Esophagus (tissue), 2 donors: ENCODE measurements around the gene HLCS. TPM values are rescaled to one million over a fixed set of nuclear protein-coding genes. Genes with fewer than 3 reads are reported as not detected.

Source experiments
- H3K27ac ChIP-seq, 2 donors: one replicate each; pipeline ENCODE4 v1.5.1; 2013; ENCODE audit warnings: low read depth in 2 of 2, mild to moderate bottlenecking in 2 of 2, inconsistent platforms in 1 of 2, low read length in 1 of 2, moderate library complexity in 1 of 2
- H3K27me3 ChIP-seq, 2 donors: one replicate each; pipeline ENCODE4 v1.6.1; 2013; ENCODE audit warnings: low read length in 2 of 2, control low read depth in 1 of 2, mild to moderate bottlenecking in 1 of 2; ENCODE audit not compliant: insufficient read depth in 2 of 2, control insufficient read depth in 1 of 2
- H3K36me3 ChIP-seq, 2 donors: one replicate each; pipeline ENCODE4 v1.6.1; 2013; ENCODE audit warnings: low read length in 1 of 2; ENCODE audit not compliant: control insufficient read depth in 2 of 2, insufficient read depth in 2 of 2
- H3K4me1 ChIP-seq, 2 donors: one replicate each; pipeline ENCODE4 v1.6.1; 2013; ENCODE audit warnings: low read length in 1 of 2; ENCODE audit not compliant: control insufficient read depth in 2 of 2, insufficient read depth in 2 of 2
- H3K4me3 ChIP-seq, 2 donors: one replicate each; pipeline ENCODE4 v1.5.1; 2013; ENCODE audit warnings: low read length in 2 of 2, mild to moderate bottlenecking in 2 of 2, low read depth in 1 of 2, moderate library complexity in 1 of 2
- H3K9me3 ChIP-seq, 2 donors: one replicate each; pipeline ENCODE4 v1.6.1; 2013; ENCODE audit warnings: mild to moderate bottlenecking in 2 of 2, low read depth in 1 of 2, low read length in 1 of 2, moderate library complexity in 1 of 2; ENCODE audit not compliant: control insufficient read depth in 2 of 2, insufficient read depth in 1 of 2
- WGBS, 2 donors: extraction: QIAGEN DNeasy Blood & Tissue Kit; methylation state at CpG; one replicate each; pipeline ENCODE4 v1.1.7; 2013; 5-methylcytosine and 5-hydroxymethylcytosine counted together
- polyA plus RNA-seq, 2 donors: library from polyadenylated mRNA; stranded (reverse); fragments of 200-250 nt; gene quantifications; one replicate each; pipeline ENCODE4 v1.2.3, GENCODE V29; 2013
- donor health status: healthy with polysubstance abuse.
- donor health status: Bipolar disorder and iron deficiency.

HLCS gene
- polyA plus RNA-seq, 2 donors, result 3.9 to 4.8 TPM

DNA sequence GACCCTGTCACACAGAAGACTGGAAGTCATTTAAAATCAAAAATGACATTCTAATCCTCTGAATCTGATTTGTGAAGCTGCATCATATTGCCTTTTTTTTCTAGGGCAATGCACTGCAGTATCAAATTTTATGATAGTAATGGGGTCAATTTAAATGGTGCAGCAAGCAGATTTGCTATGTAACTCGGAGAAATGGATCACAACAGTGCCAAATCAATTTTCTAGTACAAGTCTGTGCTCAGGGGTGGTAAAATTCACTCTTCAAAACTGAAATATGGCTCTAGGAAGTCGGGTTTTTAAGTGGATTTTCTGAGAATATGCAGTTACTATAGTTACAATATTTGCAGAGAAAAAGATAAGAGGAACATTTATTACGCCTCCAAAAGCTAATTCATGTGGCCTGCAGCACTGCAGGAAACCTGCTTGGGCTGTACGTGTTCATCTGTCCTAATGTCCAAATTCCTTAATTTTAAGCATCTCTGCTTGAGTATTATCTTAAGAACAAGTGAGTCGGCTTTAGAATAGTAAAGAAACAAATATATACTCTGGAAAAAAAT, 31.5 kb downstream of the HLCS start:
- WGBS, 2 donors, result 58 to 61% methylated on average over 5 of the region's 5 CpGs

GRCh38 chr21:36932161-36932816, 34.2 kb downstream of the HLCS start:
- H3K4me1 ChIP-seq, result peaks cover 0 to 3% of the 10 kb centered on the region in 2 donors
- H3K4me3 ChIP-seq, result no peak overlapping the region
- no peak overlapping the region for H3K27ac ChIP-seq
- no peaks in the 10 kb centered on the region for H3K27me3 ChIP-seq
- 70 to 80% methylated on average over 3 of the region's 3 CpGs for WGBS, 2 donors
- peaks cover 0 to 14% of the 10 kb centered on the region in 2 donors for H3K36me3 ChIP-seq
- H3K9me3 ChIP-seq, result no peaks in the 10 kb centered on the region

More for the DNA sequence above, 31.5 kb downstream of the HLCS start:
- H3K4me1 ChIP-seq, result no peaks in the 10 kb centered on the region
- H3K9me3 ChIP-seq, result no peaks in the 10 kb centered on the region
- no peak overlapping the region for H3K4me3 ChIP-seq
- no peak overlapping the region for H3K27ac ChIP-seq
- no peaks in the 10 kb centered on the region for H3K27me3 ChIP-seq
- H3K36me3 ChIP-seq, result peaks cover 0 to 16% of the 10 kb centered on the region in 2 donors

GRCh38 chr21:36929622-36930021, 36.8 kb downstream of the HLCS start:
- H3K4me1 ChIP-seq, result peaks cover 0 to 3% of the 10 kb centered on the region in 2 donors
- H3K4me3 ChIP-seq, result no peak overlapping the region
- WGBS, 2 donors, result 38 to 40% methylated on average over 7 of the region's 7 CpGs
- H3K27me3 ChIP-seq, result no peaks in the 10 kb centered on the region
- no peaks in the 10 kb centered on the region for H3K9me3 ChIP-seq
- H3K27ac ChIP-seq, result no peak overlapping the region
- H3K36me3 ChIP-seq, result peaks cover 0 to 5% of the 10 kb centered on the region in 2 donors

DNA sequence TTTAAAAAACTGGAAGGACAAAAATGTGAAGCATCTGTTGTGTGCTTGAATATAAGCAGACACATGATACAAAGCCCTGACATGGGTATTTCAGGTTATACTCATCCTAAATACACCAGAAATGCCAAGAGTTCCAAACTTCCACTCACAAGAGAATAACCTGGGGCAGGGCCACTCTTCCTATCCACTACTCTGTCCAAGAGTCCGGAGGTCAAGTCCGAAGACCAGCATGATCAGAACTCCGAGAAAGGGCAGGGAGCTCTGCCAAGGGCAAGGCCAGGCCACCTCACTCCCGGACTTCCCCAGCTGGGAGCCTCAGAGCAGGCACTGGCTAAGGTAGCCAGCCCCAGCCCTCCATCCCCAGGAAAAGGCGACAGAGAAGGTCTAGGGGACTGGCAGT, 37.5 kb downstream of the HLCS start:
- Histone ChIP-seq H3K4me3 (no peak overlapping the region), H3K27me3 (no peaks in the 10 kb centered on the region), H3K36me3 (peaks cover 0 to 5% of the 10 kb centered on the region in 2 donors), H3K4me1 (peaks cover 0 to 3% of the 10 kb centered on the region in 2 donors), H3K9me3 (no peaks in the 10 kb centered on the region), H3K27ac (no peak overlapping the region)
- WGBS, 2 donors, result 46 to 59% methylated on average over 5 of the region's 5 CpGs

DNA sequence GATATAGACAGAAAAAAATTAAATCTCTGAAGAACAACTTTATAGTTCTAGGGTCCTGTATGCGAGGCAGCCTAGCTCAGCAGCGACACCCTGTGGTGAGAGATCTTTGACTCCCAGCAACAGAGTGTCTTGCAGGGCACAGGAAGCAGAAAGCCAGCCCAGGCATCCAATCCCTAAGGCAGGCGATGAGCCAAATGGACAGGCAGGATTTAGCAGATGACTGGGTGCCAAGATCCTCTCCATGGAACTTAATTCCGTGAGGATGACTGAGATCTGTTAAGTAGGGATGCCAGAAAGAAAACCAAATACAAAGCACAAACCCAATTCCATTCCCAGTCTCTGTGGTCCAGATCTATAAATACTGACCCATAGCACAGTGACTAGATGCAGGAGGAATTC, 38.8 kb downstream of the HLCS start:
- Histone ChIP-seq H3K36me3 (peaks cover 0 to 2% of the 10 kb centered on the region in 2 donors), H3K27me3 (no peaks in the 10 kb centered on the region), H3K4me1 (peaks cover 0 to 3% of the 10 kb centered on the region in 2 donors), H3K9me3 (no peaks in the 10 kb centered on the region), H3K4me3 (no peak overlapping the region), H3K27ac (no peak overlapping the region)
- WGBS, 2 donors, result 8 to 13% methylated on average over 4 of the region's 4 CpGs

GRCh38 chr21:36926989-36927718, 39.3 kb downstream of the HLCS start:
- no peaks in the 10 kb centered on the region for H3K27me3 ChIP-seq
- WGBS, 2 donors, result 60 to 68% methylated on average over 17 of the region's 17 CpGs
- H3K4me1 ChIP-seq, result peaks cover 0 to 3% of the 10 kb centered on the region in 2 donors
- peaks cover 0 to 2% of the 10 kb centered on the region in 2 donors for H3K36me3 ChIP-seq
- H3K27ac ChIP-seq, result no peak overlapping the region
- no peaks in the 10 kb centered on the region for H3K9me3 ChIP-seq
- no peak overlapping the region for H3K4me3 ChIP-seq

DNA sequence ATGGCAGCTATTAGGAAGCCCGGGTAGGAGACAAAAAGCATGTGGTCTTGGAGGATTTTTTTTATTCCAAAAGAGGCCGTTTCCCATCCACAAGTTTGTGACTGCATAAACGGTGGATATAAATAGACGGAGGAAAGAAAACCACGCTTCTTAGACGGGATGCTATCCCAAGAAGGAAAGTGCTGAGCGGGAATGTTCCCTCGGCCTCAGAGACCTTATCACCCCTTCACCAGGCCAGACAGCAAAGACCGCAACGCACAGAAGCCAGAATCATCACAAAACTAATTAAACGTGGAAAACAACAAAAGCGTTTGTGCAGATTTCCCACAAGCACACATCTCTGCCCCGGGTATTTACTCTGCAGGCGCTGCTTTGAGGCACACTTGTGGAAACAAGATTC, 43.2 kb downstream of the HLCS start:
- Histone ChIP-seq H3K36me3 (peaks cover 0 to 2% of the 10 kb centered on the region in 2 donors), H3K9me3 (no peaks in the 10 kb centered on the region), H3K27ac (no peak overlapping the region), H3K4me3 (no peak overlapping the region), H3K4me1 (no peaks in the 10 kb centered on the region), H3K27me3 (no peaks in the 10 kb centered on the region)
- WGBS, 2 donors, result 75 to 81% methylated on average over 14 of the region's 14 CpGs

GRCh38 chr21:36922861-36923260, 43.6 kb downstream of the HLCS start:
- no peak overlapping the region for H3K27ac ChIP-seq
- WGBS, 2 donors, result 87 to 90% methylated on average over 18 of the region's 18 CpGs

DNA sequence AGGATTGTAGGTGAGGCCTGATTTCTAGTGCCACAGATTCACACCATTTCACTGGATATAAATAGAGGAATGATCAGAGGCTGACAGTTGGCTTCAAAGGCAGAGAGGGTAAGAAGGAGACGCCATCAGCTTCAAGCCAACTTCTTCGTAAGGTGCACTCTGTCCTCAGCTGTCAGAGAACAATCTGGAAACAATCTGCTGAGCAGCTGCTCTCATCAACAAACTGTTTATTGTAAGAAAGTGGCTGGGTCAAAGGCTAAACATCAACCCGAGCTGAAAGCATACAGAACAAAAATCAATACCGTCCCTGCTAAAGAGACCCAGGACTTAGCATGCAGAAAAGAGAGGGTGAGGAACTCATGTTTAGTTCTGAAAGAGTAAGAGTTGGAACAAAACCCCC, 48.2 kb downstream of the HLCS start:
- H3K4me1 ChIP-seq, result no peaks in the 10 kb centered on the region
- no peak overlapping the region for H3K27ac ChIP-seq
- 63 to 78% methylated on average over 4 of the region's 4 CpGs for WGBS, 2 donors
- no peaks in the 10 kb centered on the region for H3K27me3 ChIP-seq
- no peaks in the 10 kb centered on the region for H3K36me3 ChIP-seq
- H3K4me3 ChIP-seq, result no peak overlapping the region
- no peaks in the 10 kb centered on the region for H3K9me3 ChIP-seq

More at GRCh38 chr21:36922861-36923260, 43.6 kb downstream of the HLCS start:
- no peaks in the 10 kb centered on the region for H3K4me1 ChIP-seq
- H3K9me3 ChIP-seq, result no peaks in the 10 kb centered on the region
- no peaks in the 10 kb centered on the region for H3K27me3 ChIP-seq
- peaks cover 0 to 2% of the 10 kb centered on the region in 2 donors for H3K36me3 ChIP-seq
- H3K4me3 ChIP-seq, result no peak overlapping the region
